Bronchial epithelial cell (primary cell): ENCODE data around the gene STN1. TPM values are rescaled to one million over a fixed set of nuclear protein-coding genes. Genes with fewer than 3 reads are reported as not detected.

Experiments
- DNase-seq: peaks from one replicate; pipeline ENCODE4 v3.0.0-alpha.2; 2010; ENCODE audit warnings: low read depth
- FAIRE-seq: peaks from 2 replicates; lab custom pipeline; 2011; peaks lifted over from hg19 to GRCh38; lab: Jason Lieb, UNC
- H3K27me3 ChIP-seq: 2 replicates; pipeline ENCODE4 v1.5.1; 2011; ENCODE audit warnings: low read length; ENCODE audit not compliant: control insufficient read depth, insufficient read depth
- H3K36me3 ChIP-seq: 2 replicates; pipeline ENCODE4 v1.5.1; 2011; ENCODE audit warnings: low read length; ENCODE audit not compliant: control insufficient read depth, insufficient read depth
- H3K4me3 ChIP-seq: 2 replicates; pipeline ENCODE4 v1.5.1; 2011; ENCODE audit warnings: mild to moderate bottlenecking, low read depth, low read length, control low read depth
- total RNA-seq: library from RNA; depleted of rRNA; stranded (reverse); fragments of >200 nt; gene quantifications from 2 replicates; pipeline ENCODE4 v1.2.1, GENCODE V29; 2014
- TF ChIP-seq, protein P1 (sequence below): IDR thresholded peaks from 2 replicates; pipeline ENCODE4 v1.5.1; 2011; ENCODE audit warnings: mild to moderate bottlenecking, moderate library complexity, low read length, control low read depth, inconsistent platforms; ENCODE audit not compliant: insufficient read depth, severe bottlenecking

Gene STN1
- total RNA-seq, 1 donor from 2014 or later: 67.7 TPM

DNA sequence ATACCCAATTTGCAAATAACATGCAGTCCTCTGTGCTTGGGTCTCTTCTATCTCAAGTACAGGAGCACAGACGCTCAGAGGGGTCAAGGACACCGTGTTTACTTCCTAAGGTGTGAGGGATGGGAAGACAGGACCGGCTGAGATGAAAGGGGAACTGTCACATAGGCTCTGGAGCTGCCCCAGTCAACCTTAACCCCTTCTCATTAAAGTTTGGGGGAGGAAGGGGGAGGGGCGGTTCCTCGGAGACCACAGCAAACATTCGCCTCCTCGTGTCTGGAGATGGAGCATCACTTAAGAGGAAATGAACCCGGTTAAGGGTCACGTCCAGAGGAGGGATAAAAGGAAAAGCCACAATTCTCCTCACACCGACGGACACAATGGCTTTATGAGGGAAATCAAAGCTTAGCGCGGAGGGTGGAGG is 63.7 kb downstream of the STN1 start:
- Histone ChIP-seq H3K27me3 (no peaks in the 10 kb centered on the region), H3K36me3 (peaks cover 8% of the 10 kb centered on the region), H3K4me3 (peak overlapping the region; percentile 68)
- no peak for FAIRE-seq
- no peak for DNase-seq
- TF ChIP-seq, protein P1, sequence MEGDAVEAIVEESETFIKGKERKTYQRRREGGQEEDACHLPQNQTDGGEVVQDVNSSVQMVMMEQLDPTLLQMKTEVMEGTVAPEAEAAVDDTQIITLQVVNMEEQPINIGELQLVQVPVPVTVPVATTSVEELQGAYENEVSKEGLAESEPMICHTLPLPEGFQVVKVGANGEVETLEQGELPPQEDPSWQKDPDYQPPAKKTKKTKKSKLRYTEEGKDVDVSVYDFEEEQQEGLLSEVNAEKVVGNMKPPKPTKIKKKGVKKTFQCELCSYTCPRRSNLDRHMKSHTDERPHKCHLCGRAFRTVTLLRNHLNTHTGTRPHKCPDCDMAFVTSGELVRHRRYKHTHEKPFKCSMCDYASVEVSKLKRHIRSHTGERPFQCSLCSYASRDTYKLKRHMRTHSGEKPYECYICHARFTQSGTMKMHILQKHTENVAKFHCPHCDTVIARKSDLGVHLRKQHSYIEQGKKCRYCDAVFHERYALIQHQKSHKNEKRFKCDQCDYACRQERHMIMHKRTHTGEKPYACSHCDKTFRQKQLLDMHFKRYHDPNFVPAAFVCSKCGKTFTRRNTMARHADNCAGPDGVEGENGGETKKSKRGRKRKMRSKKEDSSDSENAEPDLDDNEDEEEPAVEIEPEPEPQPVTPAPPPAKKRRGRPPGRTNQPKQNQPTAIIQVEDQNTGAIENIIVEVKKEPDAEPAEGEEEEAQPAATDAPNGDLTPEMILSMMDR: no peak

DNA sequence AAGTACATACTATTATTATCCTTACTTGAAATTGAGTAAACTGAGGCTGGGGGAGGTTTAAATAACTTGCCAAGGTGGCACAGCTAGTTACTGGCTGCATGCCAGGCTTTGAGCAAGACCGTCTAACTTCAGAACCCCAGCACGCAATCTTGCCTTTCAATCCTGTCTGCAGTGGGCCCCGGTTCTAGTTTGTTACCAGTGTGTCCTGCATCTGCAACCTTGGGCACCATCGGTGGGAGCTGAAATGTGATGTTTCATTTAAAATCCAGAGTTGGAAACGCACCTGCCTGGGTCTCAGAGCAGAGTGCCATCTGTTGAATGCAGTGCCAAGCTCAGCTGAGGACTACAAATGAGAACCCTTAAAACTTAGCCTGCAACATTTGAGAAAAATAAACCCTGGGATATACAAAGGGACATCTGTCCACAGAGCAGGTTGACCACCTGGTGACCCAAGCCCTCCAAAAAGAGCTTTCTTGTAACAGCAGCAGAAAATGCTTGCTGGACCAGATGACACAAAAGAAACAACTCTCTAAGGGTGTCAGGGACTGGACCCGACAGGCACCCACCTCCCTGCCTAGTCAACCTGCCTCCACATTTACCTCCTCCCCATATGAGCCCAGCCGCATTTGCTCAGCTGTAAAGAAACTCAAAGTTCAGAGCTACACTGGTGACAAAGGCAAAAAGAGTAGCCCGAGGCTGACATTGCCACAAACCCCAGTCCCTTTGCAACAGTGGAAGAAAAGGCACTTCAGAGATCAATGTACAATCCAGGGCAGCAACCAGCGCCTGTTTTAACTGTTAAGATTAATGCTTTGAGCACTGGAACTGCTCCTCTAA is 64.3 kb downstream of the STN1 start:
- Histone ChIP-seq H3K27me3 (no peaks in the 10 kb centered on the region), H3K4me3 (peak overlapping the region; percentile 68), H3K36me3 (peaks cover 11% of the 10 kb centered on the region)
- no peak for FAIRE-seq
- DNase-seq: no peak
- TF ChIP-seq, protein P1: no peak

DNA sequence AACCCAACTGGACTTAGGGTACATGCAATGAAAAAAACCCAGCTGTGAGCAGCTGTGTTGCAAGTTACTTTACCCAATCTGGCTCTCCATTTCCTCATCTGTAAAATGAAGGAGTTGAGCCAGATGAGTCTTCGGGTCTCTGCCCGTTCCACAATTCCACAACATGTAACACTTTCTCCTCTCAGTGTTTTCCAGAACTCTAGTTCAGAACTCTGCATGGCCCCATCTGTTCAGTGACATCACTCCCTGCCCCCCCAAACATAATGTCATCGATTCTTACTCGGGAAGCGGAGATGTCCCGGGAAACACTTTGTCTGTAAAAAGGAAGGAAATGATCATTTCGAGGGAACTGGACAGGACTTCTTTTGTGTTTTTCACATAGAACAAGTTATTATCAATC is 65.1 kb downstream of the STN1 start:
- FAIRE-seq: no peak
- H3K4me3 ChIP-seq: no peak overlapping the region
- no peak for DNase-seq
- TF ChIP-seq, protein P1: no peak
- peaks cover 16% of the 10 kb centered on the region for H3K36me3 ChIP-seq
- no peaks in the 10 kb centered on the region for H3K27me3 ChIP-seq

DNA sequence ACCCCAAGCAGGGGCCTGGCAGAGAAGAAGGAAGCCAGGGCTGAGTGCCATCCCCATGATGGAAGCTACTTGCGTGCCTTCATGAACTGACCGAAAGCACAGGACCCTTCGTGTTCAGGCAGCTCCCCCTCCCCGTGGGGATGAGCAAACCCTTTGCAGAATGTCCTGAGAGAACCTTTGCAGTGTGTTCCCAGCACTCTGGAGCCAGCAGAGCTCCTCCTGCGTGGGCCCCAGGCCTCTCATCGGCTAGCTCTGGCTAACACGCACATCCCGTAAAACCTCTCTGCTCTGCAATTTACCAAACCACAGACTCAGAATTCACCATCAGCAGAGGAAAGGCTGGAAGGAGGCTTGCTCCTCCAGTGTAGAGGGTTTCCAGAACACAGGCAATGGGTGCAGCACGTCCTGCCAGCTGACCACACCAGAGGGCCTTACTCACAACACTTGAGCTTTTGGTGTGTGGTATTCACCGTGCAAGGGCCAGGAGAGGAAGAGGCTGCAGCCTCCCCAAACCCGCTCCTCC is 65.7 kb downstream of the STN1 start:
- no peak for FAIRE-seq
- peaks cover 16% of the 10 kb centered on the region for H3K36me3 ChIP-seq
- TF ChIP-seq, protein P1: no peak

DNA sequence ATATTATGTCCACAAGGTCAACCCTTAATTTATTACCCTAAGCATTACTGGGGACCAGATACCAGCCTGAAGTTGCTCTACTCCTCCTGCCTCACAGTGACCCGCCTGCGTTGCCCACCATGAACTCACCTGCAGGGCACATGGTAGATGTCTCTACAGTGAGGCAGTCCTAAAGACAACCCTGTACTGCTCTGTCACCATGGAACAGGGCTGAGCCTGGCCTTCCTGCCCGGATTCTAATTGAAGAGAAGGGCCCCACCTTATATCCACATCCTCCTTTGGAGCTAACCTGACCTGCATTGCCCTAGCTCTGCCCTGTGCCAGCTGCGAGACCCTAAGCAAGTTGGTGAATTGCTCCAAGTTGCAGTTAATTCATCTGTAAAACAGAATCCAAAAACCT is 66.7 kb downstream of the STN1 start:
- FAIRE-seq (peak; percentile 36), DNase-seq (no peak)
- H3K27me3 ChIP-seq: no peaks in the 10 kb centered on the region
- H3K36me3 ChIP-seq: peaks cover 16% of the 10 kb centered on the region
- H3K4me3 ChIP-seq: no peak overlapping the region
- TF ChIP-seq, protein P1: no peak

More for the DNA sequence above, 65.7 kb downstream of the STN1 start:
- Histone ChIP-seq H3K27me3 (no peaks in the 10 kb centered on the region), H3K4me3 (no peak overlapping the region)
- no peak for DNase-seq

DNA sequence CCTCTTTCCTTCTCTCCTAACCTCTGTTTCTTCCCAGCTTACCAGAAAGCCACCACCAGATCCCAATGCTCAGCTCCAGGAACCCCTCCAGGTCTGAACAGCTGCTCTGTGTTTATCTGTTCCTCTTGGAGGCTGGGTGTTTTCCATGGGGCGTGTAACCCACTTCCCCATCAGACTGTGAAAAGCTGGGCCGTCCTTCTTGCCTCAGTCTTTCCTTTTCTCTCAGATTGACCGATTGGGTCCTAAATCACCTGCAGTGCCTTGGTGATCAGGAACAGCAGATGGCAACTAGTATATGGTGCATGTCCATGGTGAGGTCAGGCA is 67.5 kb downstream of the STN1 start:
- H3K4me3 ChIP-seq: no peak overlapping the region
- FAIRE-seq (no peak), DNase-seq (no peak)
- no peaks in the 10 kb centered on the region for H3K27me3 ChIP-seq
- peaks cover 16% of the 10 kb centered on the region for H3K36me3 ChIP-seq
- TF ChIP-seq, protein P1: no peak
